IPS-NIHi11 (cell line): ENCODE results near the gene UST.
A peak's percentile ranks its signal among the peaks of the same experiment; 100 is the strongest.

Experiments used
- DNase-seq: peaks from one replicate; pipeline ENCODE4 v3.0.0; 2012; ENCODE audit warnings: mixed read lengths, low spot score

UST gene

GRCh38 chr6:149063468-149063867, 316.6 kb downstream of the UST start:
- DNase-seq: no peak

- DNase-seq: no peak
Measured at GRCh38 chr6:149064001-149064659, 317.3 kb downstream of the UST start.

GRCh38 chr6:149064660-149065015, 317.8 kb downstream of the UST start:
- no peak for DNase-seq

- no peak for DNase-seq
Measured at GRCh38 chr6:149065121-149065520, 318.3 kb downstream of the UST start.

GRCh38 chr6:149065658-149066556, 319.1 kb downstream of the UST start:
- no peak for DNase-seq

- DNase-seq: no peak
Measured at GRCh38 chr6:149071997-149072396, 325.2 kb downstream of the UST start.

- no peak for DNase-seq
Measured at GRCh38 chr6:149074832-149075258, 328.0 kb downstream of the UST start.

GRCh38 chr6:149075616-149076354, 329.0 kb downstream of the UST start:
- DNase-seq: no peak

- DNase-seq: no peak
Measured at GRCh38 chr6:149076355-149076734, 329.5 kb downstream of the UST start.

GRCh38 chr6:149077208-149077607, 330.4 kb downstream of the UST start:
- no peak for DNase-seq

- DNase-seq: no peak
Measured at GRCh38 chr6:149078211-149078782, 331.5 kb downstream of the UST start.

GRCh38 chr6:149079456-149079855, 332.6 kb downstream of the UST start:
- DNase-seq: no peak

GRCh38 chr6:149079911-149080491, 333.2 kb downstream of the UST start:
- DNase-seq: no peak

- no peak for DNase-seq
Measured at GRCh38 chr6:149080511-149080910, 333.7 kb downstream of the UST start.

GRCh38 chr6:149081281-149081680, 334.5 kb downstream of the UST start:
- DNase-seq: no peak

GRCh38 chr6:149082320-149082719, 335.5 kb downstream of the UST start:
- DNase-seq: peak; percentile 79

- no peak for DNase-seq
Measured at GRCh38 chr6:149084026-149084425, 337.2 kb downstream of the UST start.

GRCh38 chr6:149084808-149085556, 338.2 kb downstream of the UST start:
- no peak for DNase-seq

- DNase-seq: no peak
Measured at GRCh38 chr6:149085557-149085938, 338.7 kb downstream of the UST start.

GRCh38 chr6:149086363-149086762, 339.5 kb downstream of the UST start:
- no peak for DNase-seq

GRCh38 chr6:149087898-149088297, 341.1 kb downstream of the UST start:
- no peak for DNase-seq
